ENCODE measurements around the gene KHSRP. TPM values are rescaled to one million over a fixed set of nuclear protein-coding genes. Genes with fewer than 3 reads are reported as not detected.

Gene KHSRP
- total RNA-seq, 2 donors from 2014 or later = 210 to 433 TPM

DNA sequence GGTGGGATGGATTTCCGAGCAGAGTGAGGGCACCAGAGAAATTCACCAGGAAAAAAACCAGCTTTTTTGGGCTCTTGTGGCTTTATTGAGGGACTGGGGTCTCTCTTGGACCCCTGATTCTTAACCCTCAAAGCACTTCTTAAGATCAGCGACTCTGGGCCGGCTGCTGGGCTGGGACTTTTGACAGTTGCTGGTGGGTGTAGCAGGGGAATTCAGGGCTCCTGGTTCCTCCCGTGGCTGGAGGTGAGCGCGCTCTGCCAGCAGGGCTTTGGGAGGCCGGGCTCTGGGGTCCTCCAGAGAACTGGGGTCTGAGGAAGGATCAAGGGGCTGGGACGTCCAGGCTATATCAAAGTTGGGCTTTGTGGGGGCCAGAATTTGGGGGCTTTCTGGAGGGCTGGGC lies 42.8 kb upstream of the KHSRP start:
- Histone ChIP-seq H3K9me3 (no peaks in the 10 kb centered on the region), H3K27ac (no peak overlapping the region), H3K27me3 (no peaks in the 10 kb centered on the region), H3K36me3 (no peaks in the 10 kb centered on the region), H3K4me3 (no peak overlapping the region), H3K4me1 (no peaks in the 10 kb centered on the region), H3K9ac (ENCODE audit: low read depth in 2 of 2, low read length in 2 of 2) (no peak overlapping the region)
- intact Hi-C loops (cut with DNase I) = no loop called here
- DNase-seq = no peak
- TF ChIP-seq, protein P1, sequence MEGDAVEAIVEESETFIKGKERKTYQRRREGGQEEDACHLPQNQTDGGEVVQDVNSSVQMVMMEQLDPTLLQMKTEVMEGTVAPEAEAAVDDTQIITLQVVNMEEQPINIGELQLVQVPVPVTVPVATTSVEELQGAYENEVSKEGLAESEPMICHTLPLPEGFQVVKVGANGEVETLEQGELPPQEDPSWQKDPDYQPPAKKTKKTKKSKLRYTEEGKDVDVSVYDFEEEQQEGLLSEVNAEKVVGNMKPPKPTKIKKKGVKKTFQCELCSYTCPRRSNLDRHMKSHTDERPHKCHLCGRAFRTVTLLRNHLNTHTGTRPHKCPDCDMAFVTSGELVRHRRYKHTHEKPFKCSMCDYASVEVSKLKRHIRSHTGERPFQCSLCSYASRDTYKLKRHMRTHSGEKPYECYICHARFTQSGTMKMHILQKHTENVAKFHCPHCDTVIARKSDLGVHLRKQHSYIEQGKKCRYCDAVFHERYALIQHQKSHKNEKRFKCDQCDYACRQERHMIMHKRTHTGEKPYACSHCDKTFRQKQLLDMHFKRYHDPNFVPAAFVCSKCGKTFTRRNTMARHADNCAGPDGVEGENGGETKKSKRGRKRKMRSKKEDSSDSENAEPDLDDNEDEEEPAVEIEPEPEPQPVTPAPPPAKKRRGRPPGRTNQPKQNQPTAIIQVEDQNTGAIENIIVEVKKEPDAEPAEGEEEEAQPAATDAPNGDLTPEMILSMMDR (IDR thresholded peaks at IDR 0.05) = no peak

DNA sequence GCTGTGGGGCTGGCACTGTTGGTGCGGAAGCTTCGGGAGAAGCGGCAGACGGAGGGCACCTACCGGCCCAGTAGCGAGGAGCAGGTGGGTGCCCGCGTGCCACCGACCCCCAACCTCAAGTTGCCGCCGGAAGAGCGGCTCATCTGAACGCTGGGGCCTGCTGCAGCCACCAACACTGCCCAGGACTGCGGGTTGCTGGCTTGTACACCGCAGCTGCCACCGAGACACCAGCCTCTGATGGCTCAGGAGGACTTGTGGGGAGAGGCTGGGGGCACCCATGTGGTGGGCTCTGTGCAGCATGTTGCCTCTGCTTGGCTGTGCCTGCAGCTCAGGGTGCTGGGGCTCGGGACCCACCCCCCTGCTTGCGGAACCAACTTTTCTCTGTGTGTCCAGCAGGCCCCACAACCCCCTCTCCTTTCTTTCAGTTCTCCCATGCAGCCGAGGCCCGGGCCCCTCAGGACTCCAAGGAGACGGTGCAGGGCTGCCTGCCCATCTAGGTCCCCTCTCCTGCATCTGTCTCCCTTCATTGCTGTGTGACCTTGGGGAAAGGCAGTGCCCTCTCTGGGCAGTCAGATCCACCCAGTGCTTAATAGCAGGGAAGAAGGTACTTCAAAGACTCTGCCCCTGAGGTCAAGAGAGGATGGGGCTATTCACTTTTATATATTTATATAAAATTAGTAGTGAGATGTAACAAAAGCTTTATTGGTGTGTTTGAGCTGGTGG lies 42.1 kb upstream of the KHSRP start:
- H3K9me3 ChIP-seq = no peaks in the 10 kb centered on the region
- TF ChIP-seq, protein P1 (IDR thresholded peaks at IDR 0.05) = no peak
- no peaks in the 10 kb centered on the region for H3K4me1 ChIP-seq
- H3K9ac ChIP-seq (ENCODE audit: low read depth in 2 of 2, low read length in 2 of 2) = no peak overlapping the region
- no peaks in the 10 kb centered on the region for H3K27me3 ChIP-seq
- no peak overlapping the region for H3K27ac ChIP-seq
- intact Hi-C loops (cut with DNase I) = no loop called here
- no peaks in the 10 kb centered on the region for H3K36me3 ChIP-seq
- no peak for DNase-seq
- H3K4me3 ChIP-seq = no peak overlapping the region

GRCh38 chr19:6465663-6466062 lies 41.1 kb upstream of the KHSRP start:
- intact Hi-C loops (cut with DNase I) = no loop called here
- Histone ChIP-seq H3K4me3 (peak overlapping the region; percentile 57), H3K36me3 (no peaks in the 10 kb centered on the region), H3K27ac (no peak overlapping the region), H3K9ac (ENCODE audit: low read depth in 2 of 2, low read length in 2 of 2) (peak overlapping the region in 1 of 2 donors; percentile 91), H3K9me3 (no peaks in the 10 kb centered on the region), H3K4me1 (no peaks in the 10 kb centered on the region), H3K27me3 (no peaks in the 10 kb centered on the region)
- TF ChIP-seq, protein P1 (IDR thresholded peaks at IDR 0.05) = no peak
- DNase-seq = no peak

GRCh38 chr19:6465006-6465405 lies 40.4 kb upstream of the KHSRP start:
- Histone ChIP-seq H3K9me3 (no peaks in the 10 kb centered on the region), H3K36me3 (no peaks in the 10 kb centered on the region), H3K9ac (ENCODE audit: low read depth in 2 of 2, low read length in 2 of 2) (peak overlapping the region; percentile 87 to 91), H3K27me3 (no peaks in the 10 kb centered on the region), H3K27ac (peak overlapping the region; percentile 79), H3K4me3 (peak overlapping the region; percentile 57), H3K4me1 (no peaks in the 10 kb centered on the region)
- TF ChIP-seq, protein P1 (IDR thresholded peaks at IDR 0.05) = no peak
- DNase-seq = no peak
- intact Hi-C loops (cut with DNase I) = no loop called here

DNA sequence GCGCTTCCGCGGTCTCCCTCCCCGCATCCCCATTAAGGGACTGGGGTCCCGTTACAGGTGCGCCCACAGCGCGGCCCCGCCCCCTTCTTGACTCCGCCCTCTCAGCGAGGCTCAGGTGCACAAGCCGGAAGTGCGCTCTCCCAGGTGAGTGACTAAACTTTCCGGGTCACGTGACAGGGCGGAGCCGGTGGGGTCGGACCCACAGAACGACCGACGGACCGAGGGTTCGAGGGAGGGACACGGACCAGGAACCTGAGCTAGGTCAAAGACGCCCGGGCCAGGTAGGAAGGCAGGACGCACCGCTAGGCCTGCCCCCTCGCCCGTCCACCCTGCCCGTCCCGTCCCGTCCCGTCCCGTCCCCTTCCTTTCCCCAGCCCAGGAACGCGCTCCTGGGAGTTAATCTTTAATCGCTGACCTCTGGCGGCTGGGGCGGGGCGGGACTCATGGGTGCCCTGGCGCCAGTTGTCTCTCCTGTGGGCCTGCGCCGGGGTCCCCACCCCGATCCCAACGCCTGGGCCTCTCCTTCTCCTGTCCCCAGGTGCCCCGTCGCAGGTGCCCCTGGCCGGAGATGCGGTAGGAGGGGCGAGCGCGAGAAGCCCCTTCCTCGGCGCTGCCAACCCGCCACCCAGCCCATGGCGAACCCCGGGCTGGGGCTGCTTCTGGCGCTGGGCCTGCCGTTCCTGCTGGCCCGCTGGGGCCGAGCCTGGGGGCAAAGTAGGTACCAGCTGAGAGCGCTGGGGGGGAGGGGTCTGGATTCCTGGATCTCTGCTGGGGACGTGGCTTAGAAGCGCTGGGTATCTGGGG lies 39.7 kb upstream of the KHSRP start, which contains the start of gene CRB3:
CRB3 (plus strand) TSS at position 202 of the 804 bp plus-strand sequence; CDS start at position 633, 431 bp downstream.
- H3K36me3 ChIP-seq = no peaks in the 10 kb centered on the region

More for the DNA sequence above, 39.7 kb upstream of the KHSRP start, which contains the start of gene CRB3:
- intact Hi-C loops (cut with DNase I) = no loop called here
- H3K9me3 ChIP-seq = no peaks in the 10 kb centered on the region
- peak; percentile 99 for DNase-seq
- H3K9ac ChIP-seq (ENCODE audit: low read depth in 2 of 2, low read length in 2 of 2) = peak within 1 kb of the TSS; percentile 87 to 91
- peak within 1 kb of the TSS; percentile 57 for H3K4me3 ChIP-seq
- no peaks in the 10 kb centered on the region for H3K27me3 ChIP-seq
- H3K27ac ChIP-seq = peak within 1 kb of the TSS; percentile 79
- TF ChIP-seq, protein P1 (IDR thresholded peaks at IDR 0.05) = no peak
- no peaks in the 10 kb centered on the region for H3K4me1 ChIP-seq
